SJSA1 (cell line): ENCODE measurements around the gene ECHS1. TPM values are rescaled to one million over a fixed set of nuclear protein-coding genes. Genes with fewer than 3 reads are reported as not detected.

ENCODE experiments used
- DNase-seq, 2 experiments: peaks; one replicate each; pipeline ENCODE4 v3.0.0-alpha.2; 2015 to 2020; ENCODE audit warnings: low spot score in 2 of 2, low read depth in 1 of 2
- H3K27ac ChIP-seq: fragments of 250-450 bp; sonication (Bioruptor Pico); 2 replicates; pipeline ENCODE4 v1.5.1; 2020; ENCODE audit warnings: mild to moderate bottlenecking, moderate library complexity
- H3K27me3 ChIP-seq: fragments of 250-450 bp; sonication (Bioruptor Pico); replicated peaks from 2 replicates; pipeline ENCODE4 v1.5.1; 2020; ENCODE audit warnings: mild to moderate bottlenecking, moderate library complexity
- H3K36me3 ChIP-seq: fragments of 250-450 bp; sonication (Bioruptor Pico); 2 replicates; pipeline ENCODE4 v1.5.1; 2020; ENCODE audit warnings: mild to moderate bottlenecking
- H3K4me1 ChIP-seq: fragments of 250-450 bp; sonication (Bioruptor Pico); replicated peaks from 2 replicates; pipeline ENCODE4 v1.6.1; 2021; ENCODE audit warnings: mild to moderate bottlenecking
- H3K4me3 ChIP-seq: fragments of 250-450 bp; sonication (Bioruptor Pico); 2 replicates; pipeline ENCODE4 v1.5.1; 2020; ENCODE audit warnings: mild to moderate bottlenecking
- H3K9me3 ChIP-seq: fragments of 250-450 bp; sonication (Bioruptor Pico); replicated peaks from 2 replicates; pipeline ENCODE4 v1.5.1; 2020; ENCODE audit warnings: mild to moderate bottlenecking
- total RNA-seq: library from RNA; depleted of rRNA; stranded (reverse); fragments of >200 nt; shearing (Covaris generic); gene quantifications from 2 replicates; pipeline ENCODE4 v1.2.3, GENCODE V29; 2014

ECHS1 gene
- total RNA-seq, 1 experiment from 2014 or later, result 106 TPM

DNA sequence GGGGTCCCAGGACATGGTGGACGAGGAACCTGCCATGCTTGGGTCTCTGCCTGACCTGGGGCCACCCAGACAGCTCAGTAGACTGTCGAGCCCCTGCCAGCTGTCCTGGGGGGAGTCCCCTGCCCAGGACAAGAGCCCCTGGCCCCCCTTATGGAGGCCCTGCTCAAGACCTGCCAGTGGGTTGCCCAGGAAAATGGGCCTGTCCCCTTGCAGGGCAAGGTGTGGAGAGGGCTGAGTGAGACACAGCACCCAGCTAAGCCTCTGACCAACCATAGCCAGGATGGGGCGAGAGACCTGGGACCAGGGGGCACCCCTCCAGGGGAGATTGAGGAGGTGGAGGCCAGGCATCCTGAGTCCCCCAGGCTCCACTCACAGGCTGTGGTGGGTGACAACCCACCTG is 17.2 kb downstream of the ECHS1 start:
- H3K27me3 ChIP-seq, result 0 out of 2 replicates have a peak, but pooled peaks cover 4% of the 10 kb centered on the region
- H3K4me3 ChIP-seq, result no peak overlapping the region
- H3K9me3 ChIP-seq, result no peaks in the 10 kb centered on the region
- H3K4me1 ChIP-seq, result peaks cover 10% of the 10 kb centered on the region
- H3K36me3 ChIP-seq, result no peaks in the 10 kb centered on the region
- H3K27ac ChIP-seq, result no peak overlapping the region
- no peak for DNase-seq

DNA sequence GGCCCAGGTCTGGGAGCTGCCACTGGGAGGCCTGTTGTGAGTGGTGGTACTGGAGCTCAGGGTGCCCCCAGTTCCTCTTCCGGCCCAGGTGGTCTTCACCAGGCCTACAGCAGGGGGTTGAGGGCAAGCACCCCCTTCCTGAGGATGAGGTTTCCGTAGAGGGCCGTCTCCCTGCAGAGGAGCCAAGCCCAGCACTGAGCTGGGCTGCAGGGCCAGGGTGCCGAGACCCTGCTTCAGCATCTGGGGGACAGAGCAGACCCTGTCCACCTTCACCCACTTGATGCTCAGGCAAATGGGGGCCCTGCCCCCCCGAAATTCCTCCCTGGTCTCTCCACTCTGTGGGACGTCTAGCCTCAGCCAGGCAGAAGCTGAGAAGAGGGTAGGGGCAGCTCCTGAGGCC is 17.9 kb downstream of the ECHS1 start:
- Histone ChIP-seq H3K27me3 (0 out of 2 replicates have a peak, but pooled peaks cover 5% of the 10 kb centered on the region), H3K36me3 (no peaks in the 10 kb centered on the region), H3K27ac (no peak overlapping the region), H3K4me1 (peaks cover 10% of the 10 kb centered on the region), H3K4me3 (no peak overlapping the region), H3K9me3 (no peaks in the 10 kb centered on the region)
- no peak for DNase-seq

DNA sequence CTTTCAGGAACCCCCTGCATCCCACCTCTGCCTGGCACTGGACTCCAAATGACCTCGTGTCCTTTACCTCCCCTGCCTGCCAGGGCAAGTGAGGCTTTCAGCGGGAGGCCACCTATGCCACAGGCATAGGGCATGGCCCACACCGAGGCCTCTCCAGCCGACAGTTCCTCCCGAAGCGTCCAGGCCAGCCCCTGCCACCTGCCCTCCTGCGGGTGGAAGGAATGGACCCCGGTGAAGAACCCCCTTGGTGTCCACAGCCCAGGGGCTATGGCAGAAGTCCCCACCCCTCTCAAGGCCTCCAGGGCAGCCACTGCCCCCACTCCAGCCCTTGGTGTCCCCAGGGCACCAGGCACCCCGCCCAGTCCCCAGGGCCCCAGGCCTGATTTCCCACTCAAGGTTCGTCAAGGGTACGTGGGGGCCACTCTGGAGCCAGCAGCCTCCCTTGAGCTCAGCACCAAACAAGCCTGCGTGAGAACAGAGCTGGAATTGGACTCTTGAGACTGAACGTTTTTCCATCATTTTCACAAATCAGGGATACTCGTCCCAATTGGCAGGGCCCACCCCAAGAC is 18.4 kb downstream of the ECHS1 start:
- Histone ChIP-seq H3K4me3 (no peak overlapping the region), H3K9me3 (no peaks in the 10 kb centered on the region), H3K36me3 (no peaks in the 10 kb centered on the region), H3K27me3 (0 out of 2 replicates have a peak, but pooled peaks cover 5% of the 10 kb centered on the region), H3K27ac (no peak overlapping the region), H3K4me1 (peaks cover 10% of the 10 kb centered on the region)
- no peak for DNase-seq

DNA sequence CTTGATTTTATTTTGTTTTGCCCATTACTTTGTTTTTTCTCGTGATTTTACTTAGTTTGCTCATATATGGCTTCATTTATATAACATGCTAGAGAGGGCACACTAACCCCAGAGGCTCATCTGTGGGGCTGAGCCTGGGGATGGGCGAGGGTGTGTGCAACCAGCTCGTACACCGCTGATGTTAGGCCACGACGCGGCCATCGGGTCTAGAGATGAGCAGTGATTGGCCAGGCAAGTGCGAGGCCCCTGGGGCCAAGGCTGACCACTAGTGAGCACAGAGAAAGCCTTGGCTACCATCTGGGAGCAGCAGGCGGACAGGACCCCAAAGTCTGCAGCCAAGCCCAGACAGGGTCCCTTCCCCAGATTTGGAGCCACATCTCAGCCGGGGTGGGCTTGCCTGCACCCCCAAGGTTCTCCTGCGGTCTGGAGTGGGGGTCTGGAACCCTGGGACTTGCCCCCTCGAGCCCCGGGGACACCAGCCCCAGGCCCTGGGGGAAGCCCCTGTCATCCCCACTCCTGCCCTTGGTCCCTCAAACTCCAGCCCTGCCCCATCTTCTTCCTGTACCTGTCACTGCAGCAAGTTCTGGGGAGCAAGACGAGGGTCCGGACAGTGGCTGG is 19.1 kb downstream of the ECHS1 start:
- H3K27ac ChIP-seq, result no peak overlapping the region
- H3K4me1 ChIP-seq, result peaks cover 10% of the 10 kb centered on the region
- H3K36me3 ChIP-seq, result no peaks in the 10 kb centered on the region
- no peaks in the 10 kb centered on the region for H3K9me3 ChIP-seq
- H3K27me3 ChIP-seq, result 0 out of 2 replicates have a peak, but pooled peaks cover 5% of the 10 kb centered on the region
- H3K4me3 ChIP-seq, result no peak overlapping the region
- no peak for DNase-seq

DNA sequence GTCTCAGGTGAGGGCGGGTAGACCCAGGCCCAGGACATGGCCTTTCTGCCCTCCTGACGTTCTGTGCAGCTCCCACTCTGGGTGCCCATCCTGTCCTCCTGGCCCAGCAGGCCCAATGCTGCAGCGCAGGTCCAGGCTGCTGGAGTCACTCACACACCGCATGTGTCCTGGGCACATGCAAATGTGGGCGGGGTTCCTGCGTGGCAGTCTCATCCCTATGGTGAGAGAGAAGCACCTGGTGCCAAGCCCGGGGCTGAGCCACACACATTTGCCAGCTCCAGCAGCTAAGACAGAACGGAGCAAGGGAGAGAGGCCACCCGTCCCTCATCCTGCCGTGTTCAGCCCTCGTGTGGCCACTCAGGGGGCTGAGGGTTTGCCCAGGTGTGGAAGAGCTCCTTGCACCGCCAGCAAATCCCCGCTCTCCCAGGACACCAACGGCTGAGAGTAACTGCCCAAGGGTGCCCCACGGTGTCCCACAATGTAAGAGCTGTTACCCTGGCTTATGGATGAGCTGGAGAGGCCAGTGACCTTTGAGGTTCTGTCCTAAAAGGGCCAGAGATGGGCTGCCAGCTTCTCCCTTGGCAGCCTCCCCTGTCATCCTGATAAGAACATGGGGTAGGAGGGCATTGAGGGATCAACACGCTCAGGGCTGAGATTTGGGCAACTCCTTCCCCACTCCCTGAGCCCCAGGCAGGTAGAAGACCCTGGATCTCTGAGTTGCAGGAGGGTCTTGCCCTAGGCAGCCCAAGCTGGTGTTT is 19.8 kb downstream of the ECHS1 start:
- H3K9me3 ChIP-seq, result no peaks in the 10 kb centered on the region
- H3K4me3 ChIP-seq, result no peak overlapping the region
- no peak for DNase-seq
- no peak overlapping the region for H3K27ac ChIP-seq
- H3K4me1 ChIP-seq, result peaks cover 10% of the 10 kb centered on the region
- 0 out of 2 replicates have a peak, but pooled peaks cover 5% of the 10 kb centered on the region for H3K27me3 ChIP-seq
- no peaks in the 10 kb centered on the region for H3K36me3 ChIP-seq

DNA sequence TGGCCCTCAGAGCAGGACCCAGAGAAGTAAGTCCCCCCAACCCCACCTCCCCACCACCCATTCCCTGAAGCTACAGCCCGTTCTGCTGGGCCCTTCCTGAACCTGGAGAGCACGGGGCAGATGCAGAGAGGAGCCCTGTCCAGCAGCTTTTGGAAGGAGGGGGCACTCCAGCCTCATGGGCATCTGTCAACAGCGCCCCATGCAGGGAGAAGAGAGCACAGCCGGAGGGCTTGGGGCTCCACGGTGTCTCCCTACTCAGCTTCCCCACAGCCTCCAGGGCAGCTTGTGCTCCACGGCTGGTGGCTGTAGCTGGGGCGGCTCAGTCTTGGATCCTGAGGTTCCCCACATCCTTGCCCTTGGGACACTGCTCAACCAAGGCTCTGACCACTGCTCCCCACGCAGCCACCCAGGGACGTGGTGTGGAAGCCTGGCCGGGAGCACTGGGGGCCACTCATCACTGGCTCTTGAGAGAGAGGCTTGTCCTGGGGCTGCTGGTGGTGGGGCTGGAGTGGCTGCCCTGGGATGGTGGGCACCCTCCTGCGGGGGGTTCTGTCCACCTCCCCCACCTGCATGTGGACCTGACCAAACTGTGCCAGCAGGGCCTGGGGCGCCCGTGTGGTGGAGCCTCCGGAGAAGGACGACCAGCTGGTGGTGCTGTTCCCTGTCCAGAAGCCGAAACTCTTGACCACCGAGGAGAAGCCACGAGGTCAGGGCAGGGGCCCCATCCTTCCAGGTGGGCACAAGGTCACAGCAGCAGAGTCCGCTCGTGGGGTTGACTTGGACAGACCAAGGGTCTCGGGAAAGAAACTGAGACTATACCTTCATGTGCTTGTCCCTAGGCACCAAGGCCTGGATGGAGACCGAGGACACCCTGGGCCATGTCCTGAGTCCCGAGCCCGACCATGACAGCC is 21.5 kb downstream of the ECHS1 start:
- H3K27me3 ChIP-seq, result 0 out of 2 replicates have a peak, but pooled peaks cover 8% of the 10 kb centered on the region
- no peak overlapping the region for H3K27ac ChIP-seq
- H3K4me3 ChIP-seq, result no peak overlapping the region
- H3K4me1 ChIP-seq, result no peaks in the 10 kb centered on the region; the same call in 1 of the 2 replicates
- no peaks in the 10 kb centered on the region for H3K36me3 ChIP-seq
- DNase-seq, result no peak
- H3K9me3 ChIP-seq, result no peaks in the 10 kb centered on the region

DNA sequence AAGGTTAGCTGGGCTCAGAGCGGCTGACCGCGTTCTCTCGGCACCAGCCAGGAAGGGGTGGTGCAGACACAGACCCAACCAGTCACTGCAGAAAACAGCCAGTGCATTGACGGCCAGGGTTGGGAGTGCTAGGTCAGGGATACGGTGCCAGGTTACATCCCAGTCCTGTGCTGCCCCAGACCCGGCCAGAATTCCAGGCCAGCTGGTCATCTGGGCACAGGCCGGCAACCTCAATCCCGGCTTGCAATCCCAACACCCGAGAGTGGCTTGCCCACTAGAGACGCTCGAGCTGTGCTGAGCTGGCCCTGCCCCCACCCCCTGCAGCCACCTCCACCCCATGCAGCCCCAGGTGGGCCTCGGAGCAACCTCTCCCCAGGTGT is 22.2 kb downstream of the ECHS1 start:
- H3K36me3 ChIP-seq, result no peaks in the 10 kb centered on the region
- no peak overlapping the region for H3K4me3 ChIP-seq
- no peak for DNase-seq
- H3K27me3 ChIP-seq, result peaks cover 12% of the 10 kb centered on the region; the same call in 1 of the 2 replicates
- no peaks in the 10 kb centered on the region for H3K9me3 ChIP-seq
- H3K27ac ChIP-seq, result no peak overlapping the region
- H3K4me1 ChIP-seq, result no peaks in the 10 kb centered on the region

DNA sequence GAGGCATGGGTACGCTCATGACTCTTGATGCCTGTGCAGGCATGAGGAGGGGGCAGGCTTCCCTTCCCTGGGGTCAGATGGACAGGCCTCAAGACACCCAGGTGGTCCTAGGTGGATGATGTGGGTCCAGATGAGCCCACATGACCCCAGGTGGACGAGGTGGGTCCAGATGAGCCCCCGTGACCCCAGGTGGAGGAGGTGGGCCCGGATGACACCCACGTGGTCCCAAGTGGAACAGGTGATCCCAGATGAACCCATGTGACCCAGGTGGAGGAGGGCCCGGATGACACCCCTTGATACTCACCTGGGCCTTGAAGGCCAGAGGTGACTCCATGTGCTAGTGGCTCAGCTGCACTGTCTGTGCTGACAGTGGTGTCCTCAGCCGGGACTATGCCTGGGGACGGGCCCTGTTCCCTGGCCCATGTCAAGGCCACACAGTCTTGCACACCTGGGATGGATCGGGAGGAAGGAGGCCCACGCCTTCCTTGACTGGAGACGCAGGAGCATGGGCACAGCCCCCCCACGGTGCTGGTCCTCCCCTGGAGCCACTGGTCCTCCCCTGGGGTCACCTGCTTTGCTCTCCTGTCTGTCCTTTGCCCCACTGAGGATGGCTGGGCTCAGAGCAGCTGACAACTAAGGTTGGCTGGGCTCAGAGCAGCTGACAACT is 22.7 kb downstream of the ECHS1 start:
- H3K27me3 ChIP-seq, result peaks cover 17% of the 10 kb centered on the region; the same call in 1 of the 2 replicates

DNA sequence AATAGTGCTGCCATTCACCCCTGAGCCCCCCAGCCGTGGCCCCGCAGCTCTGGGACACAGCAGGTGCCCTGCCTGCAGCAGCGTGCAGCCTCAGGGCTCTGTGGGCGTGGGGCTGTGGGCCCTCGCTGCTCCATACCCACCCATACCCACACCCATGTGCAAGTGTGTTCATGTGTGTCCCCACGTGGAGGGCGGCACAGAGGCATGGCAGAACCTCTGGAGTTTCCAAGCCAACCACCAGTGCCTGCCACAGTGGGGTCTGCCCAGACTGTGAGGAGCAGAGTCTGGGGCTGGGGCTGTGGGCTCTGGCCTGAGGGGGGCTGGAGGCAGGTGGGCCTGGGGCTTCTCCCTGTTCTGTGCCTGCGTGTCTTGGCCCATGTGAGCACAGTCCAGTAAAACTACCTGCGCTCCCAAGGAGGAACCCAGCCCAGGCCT is 23.6 kb downstream of the ECHS1 start:
- Histone ChIP-seq H3K9me3 (no peaks in the 10 kb centered on the region), H3K4me1 (no peaks in the 10 kb centered on the region), H3K4me3 (no peak overlapping the region), H3K27ac (no peak overlapping the region), H3K27me3 (peaks cover 17% of the 10 kb centered on the region; the same call in 1 of the 2 replicates), H3K36me3 (no peaks in the 10 kb centered on the region)
- DNase-seq, result no peak

More for the DNA sequence above, 22.7 kb downstream of the ECHS1 start:
- Histone ChIP-seq H3K27ac (no peak overlapping the region), H3K4me1 (no peaks in the 10 kb centered on the region), H3K9me3 (no peaks in the 10 kb centered on the region), H3K4me3 (no peak overlapping the region), H3K36me3 (no peaks in the 10 kb centered on the region)
- DNase-seq, result no peak

DNA sequence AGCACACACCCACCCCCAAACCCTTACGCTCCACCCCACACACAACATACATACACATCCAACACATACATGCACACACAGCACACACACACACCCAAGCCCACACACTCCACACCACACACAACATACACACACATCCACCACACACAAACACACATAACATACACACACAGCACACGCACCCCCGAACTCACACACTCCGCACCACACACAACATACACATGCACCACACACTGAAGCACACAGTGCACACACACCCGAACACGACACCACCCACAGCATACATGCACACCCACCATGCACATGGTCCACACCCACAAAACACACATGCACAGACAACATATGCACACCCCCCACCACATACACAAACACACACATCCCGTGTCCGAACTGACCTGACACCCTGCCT is 24.0 kb downstream of the ECHS1 start:
- H3K36me3 ChIP-seq, result no peaks in the 10 kb centered on the region
- no peak overlapping the region for H3K4me3 ChIP-seq
- H3K27ac ChIP-seq, result no peak overlapping the region
- no peaks in the 10 kb centered on the region for H3K9me3 ChIP-seq
- no peaks in the 10 kb centered on the region for H3K4me1 ChIP-seq
- H3K27me3 ChIP-seq, result peaks cover 17% of the 10 kb centered on the region; the same call in 1 of the 2 replicates
- no peak for DNase-seq

DNA sequence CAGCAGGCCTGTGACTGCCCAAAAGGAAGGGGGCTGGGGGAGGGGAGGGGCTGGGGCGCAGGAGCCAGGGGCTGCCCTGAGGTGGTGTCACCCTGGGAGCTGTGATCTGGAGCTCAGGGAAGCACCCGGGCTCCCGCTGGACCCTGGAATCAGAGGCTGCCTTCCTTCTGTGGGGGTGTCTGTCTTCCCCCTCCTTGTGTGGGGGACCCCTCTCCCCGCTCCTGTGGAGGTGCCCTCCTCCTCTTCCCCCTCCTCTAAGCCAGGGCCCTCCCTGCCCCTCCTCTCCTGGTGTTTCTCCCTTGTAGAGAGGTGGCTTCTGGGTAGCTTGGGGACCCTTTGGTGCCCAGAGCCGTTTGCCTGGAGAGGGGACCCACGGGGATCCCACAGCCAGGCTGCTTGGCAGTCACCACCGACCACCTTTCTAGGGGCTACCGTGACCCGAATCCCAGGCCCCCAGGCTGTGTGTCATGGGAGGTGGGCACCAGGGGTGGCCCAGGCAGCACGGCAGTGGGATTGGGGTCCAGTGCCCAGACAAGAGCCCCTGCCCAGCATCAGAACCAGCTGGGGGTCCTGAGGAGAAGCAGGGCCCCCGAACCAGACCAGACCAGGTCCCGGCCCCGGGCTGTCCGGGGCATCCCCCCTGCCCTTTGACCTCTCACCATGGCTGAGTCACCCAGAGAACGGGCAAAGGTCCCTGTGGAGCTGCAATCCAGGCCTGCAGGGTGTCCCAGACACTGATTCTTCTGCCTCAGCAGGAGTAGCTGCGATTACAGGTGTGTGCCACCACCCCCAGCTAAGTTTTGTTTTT is 25.2 kb downstream of the ECHS1 start:
- Histone ChIP-seq H3K27me3 (peaks cover 21% of the 10 kb centered on the region; the same call in 1 of the 2 replicates), H3K9me3 (no peaks in the 10 kb centered on the region), H3K4me3 (no peak overlapping the region), H3K36me3 (no peaks in the 10 kb centered on the region), H3K4me1 (no peaks in the 10 kb centered on the region), H3K27ac (no peak overlapping the region)
- no peak for DNase-seq

DNA sequence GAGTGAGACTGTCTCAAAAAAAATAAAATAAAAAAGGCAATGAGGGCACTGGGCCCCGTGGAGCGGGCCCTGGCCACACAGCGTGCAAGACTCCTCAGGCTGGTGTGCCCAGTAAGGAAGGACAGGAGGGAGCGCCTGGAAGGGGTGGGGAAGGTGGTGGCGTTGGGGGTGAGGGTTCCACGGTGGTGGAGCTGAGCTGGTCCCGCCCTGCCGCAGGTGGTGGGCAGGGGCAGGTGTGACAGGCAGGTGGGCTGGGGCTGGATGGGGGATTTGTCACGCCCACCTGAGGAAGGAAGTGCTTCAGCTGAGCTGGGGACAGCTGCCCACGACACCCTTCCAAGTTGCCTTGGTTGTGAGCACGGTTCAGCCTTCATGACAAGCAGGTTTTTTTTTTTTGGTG is 26.7 kb downstream of the ECHS1 start:
- Histone ChIP-seq H3K27me3 (peaks cover 34% of the 10 kb centered on the region), H3K9me3 (no peaks in the 10 kb centered on the region), H3K36me3 (no peaks in the 10 kb centered on the region), H3K4me1 (no peaks in the 10 kb centered on the region), H3K4me3 (no peak overlapping the region), H3K27ac (no peak overlapping the region)
- DNase-seq, result no peak
